Body of pancreas (tissue), 4 donors: ENCODE results near the gene CYP46A1. TPM values are rescaled to one million over a fixed set of nuclear protein-coding genes. Genes with fewer than 3 reads are reported as not detected.

Experiments
- ATAC-seq: fragments of 150-250 bp; one replicate; pipeline ENCODE4 v1.9.1; 2016
- DNase-seq, 4 donors: peaks; one replicate each; pipeline ENCODE4 v3.0.0-alpha.2; 2019
- H3K27ac ChIP-seq, 4 donors: fragments of 200-600 bp; sonication (generic); 1 replicate in 3 of 4; 2 replicates in 1 of 4; pipeline versions ENCODE4 v1.5.1 to v1.6.1; 2016 to 2019; ENCODE audit warnings: mild to moderate bottlenecking in 1 of 4, mixed read lengths in 1 of 4, moderate library complexity in 1 of 4
- H3K27me3 ChIP-seq, 2 donors: fragments of 200-600 bp; sonication (generic); one replicate each; pipeline ENCODE4 v1.6.0; 2016; ENCODE audit warnings: mild to moderate bottlenecking in 1 of 2
- H3K36me3 ChIP-seq, 2 donors: fragments of 200-600 bp; sonication (generic); replicated peaks in 1 of 2; 2 replicates each; pipeline ENCODE4 v1.5.1; 2016; ENCODE audit warnings: low read depth in 2 of 2; ENCODE audit not compliant: insufficient read depth in 1 of 2
- H3K4me1 ChIP-seq: fragments of 200-600 bp; sonication (generic); one replicate; pipeline ENCODE4 v1.6.0; 2016
- H3K4me3 ChIP-seq, 2 donors: fragments of 200-600 bp; sonication (generic); 1 replicate in 1 of 2; 2 replicates in 1 of 2; pipeline ENCODE4 v1.5.1; 2016 to 2019
- H3K9me3 ChIP-seq, 3 donors: fragments of 200-600 bp; sonication (generic); 1 replicate in 2 of 3; 2 replicates in 1 of 3; pipeline ENCODE4 v1.5.1; 2016
- CTCF ChIP-seq, 7 experiments: fragments of 450-650 bp in 4 of 7; fragments of 200-600 bp in 3 of 7; sonication (generic) in 3 of 7; IDR thresholded peaks; one replicate each; pipeline ENCODE4 v1.5.1; 2016 to 2019; ENCODE audit warnings: antibody characterized with exemption in 7 of 7
- POLR2A ChIP-seq, 3 donors: fragments of 450-650 bp; IDR thresholded peaks; one replicate each; pipeline ENCODE4 v1.6.1; 2016; ENCODE audit warnings: antibody characterized with exemption in 3 of 3, mild to moderate bottlenecking in 2 of 3
- WGBS, 2 donors: methylation state at CpG; one replicate each; pipeline ENCODE4 v1.1.5; 2017; 5-methylcytosine and 5-hydroxymethylcytosine counted together
- intact Hi-C: fragments of 100-400 bp; cut with DNase I; formaldehyde crosslinking; loops from one replicate; pipeline ENCODE4 v1.15.1; 2023
- total RNA-seq, 2 donors: library from RNA; depleted of rRNA; stranded (reverse); fragments of >200 nt; gene quantifications; one replicate each; pipeline ENCODE4 v1.1.0, GENCODE V29; 2016

The CYP46A1 gene
- total RNA-seq, 2 donors from 2014 or later, result 1.3 to 4.9 TPM

- Histone ChIP-seq H3K27ac (no peak overlapping the region), H3K27me3 (no peaks in the 10 kb centered on the region), H3K9me3 (no peaks in the 10 kb centered on the region), H3K4me1 (peaks cover 2% of the 10 kb centered on the region), H3K36me3 (no peaks in the 10 kb centered on the region), H3K4me3 (no peak overlapping the region)
- no peak for ATAC-seq
- 85% methylated on average over 11 of the region's 11 CpGs for WGBS, 2 donors
- DNase-seq, result no peak
- TF ChIP-seq CTCF (IDR thresholded peaks at IDR 0.05), result no peak
- TF ChIP-seq POLR2A (IDR thresholded peaks at IDR 0.05), result no peak
- intact Hi-C loops, result no loop called here
Measured at GRCh38 chr14:99689266-99690236, 5.5 kb downstream of the CYP46A1 start.

- H3K9me3 ChIP-seq, result no peaks in the 10 kb centered on the region
- 88 to 90% methylated on average over 5 of the region's 5 CpGs for WGBS, 2 donors
- no peak overlapping the region for H3K4me3 ChIP-seq
- no peaks in the 10 kb centered on the region for H3K4me1 ChIP-seq
- no peaks in the 10 kb centered on the region for H3K36me3 ChIP-seq
- H3K27me3 ChIP-seq, result no peaks in the 10 kb centered on the region
- intact Hi-C loops, result no loop called here
- DNase-seq, result no peak
- TF ChIP-seq POLR2A (IDR thresholded peaks at IDR 0.05) (no peak), CTCF (IDR thresholded peaks at IDR 0.05) (no peak)
- ATAC-seq, result no peak
- no peak overlapping the region for H3K27ac ChIP-seq
Measured at GRCh38 chr14:99690636-99691035, 6.5 kb downstream of the CYP46A1 start.

- Histone ChIP-seq H3K27ac (no peak overlapping the region), H3K4me1 (no peaks in the 10 kb centered on the region), H3K4me3 (no peak overlapping the region), H3K36me3 (no peaks in the 10 kb centered on the region), H3K9me3 (no peaks in the 10 kb centered on the region), H3K27me3 (no peaks in the 10 kb centered on the region)
- TF ChIP-seq CTCF (IDR thresholded peaks at IDR 0.05) (no peak), POLR2A (IDR thresholded peaks at IDR 0.05) (no peak)
- DNase-seq (no peak), ATAC-seq (no peak)
- intact Hi-C loops, result no loop called here
- 88 to 90% methylated on average over 13 of the region's 13 CpGs for WGBS, 2 donors
Measured at GRCh38 chr14:99691111-99691885, 7.2 kb downstream of the CYP46A1 start.

- intact Hi-C loops, result no loop called here
- no peak for DNase-seq
- TF ChIP-seq POLR2A (IDR thresholded peaks at IDR 0.05) (no peak), CTCF (IDR thresholded peaks at IDR 0.05) (no peak)
- H3K4me3 ChIP-seq, result no peak overlapping the region
- H3K9me3 ChIP-seq, result no peaks in the 10 kb centered on the region
- no peak for ATAC-seq
- no peaks in the 10 kb centered on the region for H3K36me3 ChIP-seq
- H3K27me3 ChIP-seq, result no peaks in the 10 kb centered on the region
- 77 to 86% methylated on average over 3 of the region's 3 CpGs for WGBS, 2 donors
- no peak overlapping the region for H3K27ac ChIP-seq
- no peaks in the 10 kb centered on the region for H3K4me1 ChIP-seq
Measured at GRCh38 chr14:99693918-99694317, 9.8 kb downstream of the CYP46A1 start.
